Measurements from ENCODE around the gene PDCD11.
A peak's percentile ranks its signal among the peaks of the same experiment; 100 is the strongest.

The PDCD11 gene

DNA sequence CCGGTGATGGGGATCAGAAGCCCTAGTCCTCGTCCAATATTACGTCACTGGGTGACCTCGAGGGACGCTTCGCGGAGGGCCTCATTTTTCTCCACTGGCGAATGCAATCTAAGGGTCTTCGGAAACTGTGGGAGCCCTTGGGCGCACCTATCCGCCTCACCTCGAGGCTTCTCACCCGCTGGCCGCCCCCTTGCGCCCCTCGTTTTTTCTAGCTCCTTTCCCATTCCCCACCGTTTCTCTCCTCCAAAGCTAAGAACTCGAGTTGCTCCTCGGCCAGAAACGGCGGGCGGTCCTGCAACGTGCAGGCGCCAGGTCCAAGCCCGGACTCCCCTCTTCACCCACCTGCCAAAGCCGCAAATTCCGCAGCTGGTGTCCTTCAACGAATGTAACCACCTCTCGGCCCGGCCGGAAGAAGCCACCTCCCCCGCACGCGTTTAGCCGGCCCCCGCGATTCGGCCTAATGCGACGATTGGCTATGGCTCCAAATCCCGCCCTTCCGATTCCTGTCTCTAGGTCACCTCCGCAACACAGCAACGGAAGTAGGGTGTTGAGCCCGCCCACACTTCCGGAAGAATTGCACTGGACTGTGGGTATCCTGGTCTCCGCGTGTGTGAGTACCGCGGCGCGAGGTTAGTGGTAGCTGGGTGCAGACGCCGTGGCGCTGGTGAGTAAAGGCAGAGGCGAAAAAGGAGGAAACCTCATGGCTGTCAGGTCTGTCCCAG, at the start of gene PDCD11, which contains the start of gene ATP5MK:
PDCD11 (plus strand) TSS at position 560 of the 722 bp plus-strand sequence. CDS start 1,801 bp downstream, outside the sequence.
ATP5MK (minus strand) TSS at position 409 of the 722 bp plus-strand sequence. CDS start 4,018 bp downstream, outside the sequence.
- Histone ChIP-seq H3K4me2 (ENCODE audit: low read length) (peak within 1 kb of the TSS; percentile 79), H3K4me1 (ENCODE audit: control insufficient read depth, low read length) (peaks cover 36% of the 10 kb centered on the region), H3K79me2 (ENCODE audit: control insufficient read depth, low read length) (peaks cover 88% of the 10 kb centered on the region), H3F3A (ENCODE audit: control insufficient read depth, insufficient read depth) (peaks cover 3% of the 10 kb centered on the region; the same call in 1 of the 2 replicates), H3K9me2 (replicated peaks; ENCODE audit: control insufficient read depth, low read length) (no peaks in the 10 kb centered on the region), H3K27ac (ENCODE audit: low read depth, low read length) (peak within 1 kb of the TSS; percentile 37), H3K36me3 (ENCODE audit: control insufficient read depth, low read length) (peaks cover 76% of the 10 kb centered on the region), H3K27me3 (ENCODE audit: control insufficient read depth, low read length) (no peaks in the 10 kb centered on the region), H3K4me3 (ENCODE audit: low read length) (peak within 1 kb of the TSS; percentile 92), H3K9me3 (ENCODE audit: control insufficient read depth, insufficient read depth, low read length) (no peaks in the 10 kb centered on the region), H4K20me1 (ENCODE audit: control insufficient read depth, insufficient read depth, low read depth, low read length) (0 out of 2 replicates have a peak, but pooled peaks cover 3% of the 10 kb centered on the region)
- TF ChIP-seq EZH2phosphoT487 (IDR thresholded peaks at IDR 0.05; ENCODE audit: borderline replicate concordance, low read length), result no peak
- TF ChIP-seq, protein P1, sequence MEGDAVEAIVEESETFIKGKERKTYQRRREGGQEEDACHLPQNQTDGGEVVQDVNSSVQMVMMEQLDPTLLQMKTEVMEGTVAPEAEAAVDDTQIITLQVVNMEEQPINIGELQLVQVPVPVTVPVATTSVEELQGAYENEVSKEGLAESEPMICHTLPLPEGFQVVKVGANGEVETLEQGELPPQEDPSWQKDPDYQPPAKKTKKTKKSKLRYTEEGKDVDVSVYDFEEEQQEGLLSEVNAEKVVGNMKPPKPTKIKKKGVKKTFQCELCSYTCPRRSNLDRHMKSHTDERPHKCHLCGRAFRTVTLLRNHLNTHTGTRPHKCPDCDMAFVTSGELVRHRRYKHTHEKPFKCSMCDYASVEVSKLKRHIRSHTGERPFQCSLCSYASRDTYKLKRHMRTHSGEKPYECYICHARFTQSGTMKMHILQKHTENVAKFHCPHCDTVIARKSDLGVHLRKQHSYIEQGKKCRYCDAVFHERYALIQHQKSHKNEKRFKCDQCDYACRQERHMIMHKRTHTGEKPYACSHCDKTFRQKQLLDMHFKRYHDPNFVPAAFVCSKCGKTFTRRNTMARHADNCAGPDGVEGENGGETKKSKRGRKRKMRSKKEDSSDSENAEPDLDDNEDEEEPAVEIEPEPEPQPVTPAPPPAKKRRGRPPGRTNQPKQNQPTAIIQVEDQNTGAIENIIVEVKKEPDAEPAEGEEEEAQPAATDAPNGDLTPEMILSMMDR (IDR thresholded peaks at IDR 0.05; ENCODE audit: low read depth, low read length, poor library complexity, severe bottlenecking), result peak; percentile 36

DNA sequence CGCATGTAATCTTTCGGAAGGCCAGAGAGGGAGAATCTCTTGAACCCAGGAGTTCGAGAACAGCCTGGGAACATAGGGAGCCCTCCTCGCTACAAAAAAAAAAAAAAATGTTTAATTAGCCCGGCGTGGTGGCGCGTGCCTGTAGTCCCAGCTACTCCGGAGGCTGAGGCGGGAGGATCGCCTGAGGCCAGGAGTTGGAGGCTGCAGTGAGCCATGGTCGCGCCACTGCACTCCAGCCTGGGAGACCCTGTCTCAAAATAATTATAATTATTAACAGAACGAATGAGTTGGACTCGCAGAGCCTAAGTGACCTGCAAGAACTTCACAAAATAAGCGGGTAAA, 46.3 kb upstream of the PDCD11 start:
- H3K4me3 ChIP-seq (ENCODE audit: low read length), result peak overlapping the region; percentile 98
- peak overlapping the region; percentile 72; the same call in 1 of the 2 replicates for H3K27ac ChIP-seq (ENCODE audit: low read depth, low read length)
- H3K27me3 ChIP-seq (ENCODE audit: control insufficient read depth, low read length), result no peaks in the 10 kb centered on the region

GRCh38 chr10:103350517-103351260, 45.7 kb upstream of the PDCD11 start, which contains the start of gene PCGF6:
Gene PCGF6 (minus strand): TSS chr10:103351140. CDS start chr10:103351066, 74 bp downstream.
- Histone ChIP-seq H4K20me1 (ENCODE audit: control insufficient read depth, insufficient read depth, low read depth, low read length) (no peaks in the 10 kb centered on the region), H3K4me2 (ENCODE audit: low read length) (peak within 1 kb of the TSS; percentile 99), H3K9me2 (replicated peaks; ENCODE audit: control insufficient read depth, low read length) (no peaks in the 10 kb centered on the region), H3K36me3 (ENCODE audit: control insufficient read depth, low read length) (peaks cover 33% of the 10 kb centered on the region), H3K4me3 (ENCODE audit: low read length) (peak within 1 kb of the TSS; percentile 98), H3K79me2 (ENCODE audit: control insufficient read depth, low read length) (peaks cover 32% of the 10 kb centered on the region), H3K27ac (ENCODE audit: low read depth, low read length) (peak within 1 kb of the TSS; percentile 72), H3K9me3 (ENCODE audit: control insufficient read depth, insufficient read depth, low read length) (no peaks in the 10 kb centered on the region), H3K4me1 (ENCODE audit: control insufficient read depth, low read length) (peaks cover 36% of the 10 kb centered on the region), H3F3A (ENCODE audit: control insufficient read depth, insufficient read depth) (0 out of 2 replicates have a peak, but pooled peaks cover 5% of the 10 kb centered on the region), H3K27me3 (ENCODE audit: control insufficient read depth, low read length) (no peaks in the 10 kb centered on the region)
- TF ChIP-seq, protein P1 (IDR thresholded peaks at IDR 0.05; ENCODE audit: low read depth, low read length, poor library complexity, severe bottlenecking), result no peak
- no peak for TF ChIP-seq EZH2phosphoT487 (IDR thresholded peaks at IDR 0.05; ENCODE audit: borderline replicate concordance, low read length)

More for the DNA sequence above, 46.3 kb upstream of the PDCD11 start:
- H3K9me3 ChIP-seq (ENCODE audit: control insufficient read depth, insufficient read depth, low read length), result no peaks in the 10 kb centered on the region
- TF ChIP-seq EZH2phosphoT487 (IDR thresholded peaks at IDR 0.05; ENCODE audit: borderline replicate concordance, low read length), result no peak
- TF ChIP-seq, protein P1 (IDR thresholded peaks at IDR 0.05; ENCODE audit: low read depth, low read length, poor library complexity, severe bottlenecking), result no peak
- H3K4me2 ChIP-seq (ENCODE audit: low read length), result peak overlapping the region; percentile 99
- 0 out of 2 replicates have a peak, but pooled peaks cover 5% of the 10 kb centered on the region for H3F3A ChIP-seq (ENCODE audit: control insufficient read depth, insufficient read depth)
- no peaks in the 10 kb centered on the region for H3K9me2 ChIP-seq (replicated peaks; ENCODE audit: control insufficient read depth, low read length)
- H3K36me3 ChIP-seq (ENCODE audit: control insufficient read depth, low read length), result peaks cover 39% of the 10 kb centered on the region
- H4K20me1 ChIP-seq (ENCODE audit: control insufficient read depth, insufficient read depth, low read depth, low read length), result no peaks in the 10 kb centered on the region
- peaks cover 36% of the 10 kb centered on the region for H3K4me1 ChIP-seq (ENCODE audit: control insufficient read depth, low read length)
- peaks cover 32% of the 10 kb centered on the region for H3K79me2 ChIP-seq (ENCODE audit: control insufficient read depth, low read length)

Data from DOHH2 (cell line).